Liver (tissue), 9 donors: Measurements from ENCODE around the gene KATNAL1. TPM values are rescaled to one million over a fixed set of nuclear protein-coding genes. Genes with fewer than 3 reads are reported as not detected.

Experiments
- DNase-seq: peaks from one replicate; pipeline ENCODE4 v3.0.0-alpha.2; 2017; ENCODE audit warnings: low spot score
- H3K27ac ChIP-seq, 2 donors: one replicate each; pipeline ENCODE4 v1.7.0; 2013; ENCODE audit warnings: inconsistent platforms in 2 of 2, low read length in 2 of 2, control low read depth in 1 of 2, low read depth in 1 of 2, mild to moderate bottlenecking in 1 of 2
- H3K27me3 ChIP-seq, 4 donors: one replicate each; pipeline versions ENCODE4 v1.6.1 to v1.7.0; 2013; ENCODE audit warnings: low read length in 3 of 4, inconsistent platforms in 1 of 4, mild to moderate bottlenecking in 1 of 4, moderate library complexity in 1 of 4; ENCODE audit not compliant: control insufficient read depth in 4 of 4, insufficient read depth in 4 of 4
- H3K36me3 ChIP-seq, 4 donors: one replicate each; pipeline versions ENCODE4 v1.6.1 to v1.7.0; 2013; ENCODE audit warnings: low read length in 3 of 4, mild to moderate bottlenecking in 3 of 4, low read depth in 1 of 4, moderate library complexity in 1 of 4; ENCODE audit not compliant: control insufficient read depth in 4 of 4, insufficient read depth in 3 of 4
- H3K4me1 ChIP-seq, 4 donors: one replicate each; pipeline versions ENCODE4 v1.6.1 to v1.7.0; 2013; ENCODE audit warnings: low read length in 3 of 4, mild to moderate bottlenecking in 3 of 4, moderate library complexity in 1 of 4; ENCODE audit not compliant: control insufficient read depth in 4 of 4, insufficient read depth in 4 of 4
- H3K4me3 ChIP-seq, 3 donors: one replicate each; pipeline versions ENCODE4 v1.6.1 to v1.7.0; 2013; ENCODE audit warnings: low read length in 3 of 3, control low read depth in 1 of 3, low read depth in 1 of 3, mild to moderate bottlenecking in 1 of 3
- H3K9ac ChIP-seq, 2 donors: one replicate each; pipeline ENCODE4 v1.7.0; 2013; ENCODE audit warnings: low read length in 2 of 2, mild to moderate bottlenecking in 2 of 2, moderate library complexity in 2 of 2, control low read depth in 1 of 2, low read depth in 1 of 2
- H3K9me3 ChIP-seq, 4 donors: one replicate each; pipeline versions ENCODE4 v1.6.1 to v1.7.0; 2013; ENCODE audit warnings: low read length in 3 of 4; ENCODE audit not compliant: control insufficient read depth in 4 of 4
- EGR1 ChIP-seq, 2 donors: IDR thresholded peaks; 2 replicates each; pipeline ENCODE4 v1.6.1; 2016 to 2018; ENCODE audit warnings: antibody characterized with exemption in 2 of 2, low read depth in 2 of 2
- FOXA1 ChIP-seq: IDR thresholded peaks from 2 replicates; pipeline ENCODE4 v1.6.1; 2016; ENCODE audit warnings: antibody characterized with exemption
- FOXA2 ChIP-seq: IDR thresholded peaks from 2 replicates; pipeline ENCODE4 v1.6.1; 2016; ENCODE audit warnings: antibody characterized with exemption
- GABPA ChIP-seq, 2 donors: IDR thresholded peaks in 1 of 2; conservative IDR thresholded peaks in 1 of 2; 2 replicates each; pipeline ENCODE4 v1.6.1; 2016; ENCODE audit warnings: antibody characterized with exemption in 2 of 2, mild to moderate bottlenecking in 1 of 2, moderate library complexity in 1 of 2
- HNF4A ChIP-seq, 2 donors: conservative IDR thresholded peaks; 2 replicates each; pipeline ENCODE4 v1.6.1; 2016; ENCODE audit warnings: antibody characterized with exemption in 2 of 2, mild to moderate bottlenecking in 2 of 2
- HNF4G ChIP-seq: IDR thresholded peaks from 2 replicates; pipeline ENCODE4 v1.6.1; 2016; ENCODE audit warnings: antibody characterized with exemption
- JUND ChIP-seq, 2 donors: IDR thresholded peaks; 2 replicates each; pipeline ENCODE4 v1.6.1; 2016; ENCODE audit warnings: antibody characterized with exemption in 2 of 2
- NR2F2 ChIP-seq: IDR thresholded peaks from 2 replicates; pipeline ENCODE4 v1.6.1; 2016; ENCODE audit warnings: antibody characterized with exemption
- RAD21 ChIP-seq, 2 donors: IDR thresholded peaks; 2 replicates each; pipeline ENCODE4 v1.6.1; 2016; ENCODE audit warnings: antibody characterized with exemption in 2 of 2, mild to moderate bottlenecking in 2 of 2
- RXRA ChIP-seq, 2 donors: IDR thresholded peaks; 2 replicates each; pipeline ENCODE4 v1.6.1; 2017 to 2018; ENCODE audit warnings: antibody characterized with exemption in 2 of 2, mild to moderate bottlenecking in 1 of 2
- SP1 ChIP-seq: IDR thresholded peaks from 2 replicates; pipeline ENCODE4 v1.6.1; 2018; ENCODE audit warnings: antibody characterized with exemption, mild to moderate bottlenecking
- TAF1 ChIP-seq: conservative IDR thresholded peaks from 2 replicates; pipeline ENCODE4 v1.6.1; 2016; ENCODE audit warnings: antibody characterized with exemption, mild to moderate bottlenecking
- YY1 ChIP-seq: IDR thresholded peaks from 2 replicates; pipeline ENCODE4 v1.6.1; 2016; ENCODE audit warnings: antibody characterized with exemption, mild to moderate bottlenecking
- WGBS: extraction: QIAGEN DNeasy Blood & Tissue Kit; methylation state at CpG from one replicate; pipeline ENCODE4 v1.1.7; 2013; 5-methylcytosine and 5-hydroxymethylcytosine counted together
- polyA plus RNA-seq, 2 donors: library from polyadenylated mRNA; stranded (reverse) in 1 of 2; unstranded in 1 of 2; fragments of 200-250 nt in 1 of 2; fragments of >200 nt in 1 of 2; fragmentation: Nextera tagmentation in 1 of 2; extraction: Ambion mirVana in 1 of 2; gene quantifications; one replicate each; pipeline versions ENCODE4 v1.2.1 to v1.2.3, GENCODE V29; 2013 to 2015
- total RNA-seq, 2 donors: library from RNA; depleted of rRNA; stranded (reverse); fragments of >200 nt; gene quantifications; one replicate each; pipeline ENCODE4 v1.2.3, GENCODE V29; 2014
- TF ChIP-seq, protein P1 (sequence below): fragments of 150-350 bp; IDR thresholded peaks from 2 replicates; pipeline ENCODE4 v1.5.1; 2017; ENCODE audit warnings: improper control_type of control experiment, low read depth, low read length; ENCODE audit not compliant: missing input control
- TF ChIP-seq, protein P2 (sequence below): IDR thresholded peaks from 2 replicates; pipeline ENCODE4 v1.6.1; 2016; ENCODE audit warnings: antibody characterized with exemption
- TF ChIP-seq, protein P3 (sequence below): IDR thresholded peaks from 2 replicates; pipeline ENCODE4 v1.6.1; 2016; ENCODE audit warnings: antibody characterized with exemption
- TF ChIP-seq, protein P4 (sequence below): IDR thresholded peaks from 2 replicates; pipeline ENCODE4 v1.6.1; 2016; ENCODE audit warnings: antibody characterized with exemption
- TF ChIP-seq, protein P5 (sequence below): IDR thresholded peaks from 2 replicates; pipeline ENCODE4 v1.6.1; 2016; ENCODE audit warnings: antibody characterized with exemption, mild to moderate bottlenecking
- donor health status: healthy.
- donor health status: healthy.
- donor health status: healthy.
- donor health status: healthy.
- donor health status: healthy.

Gene KATNAL1
- total and polyA plus RNA-seq, 4 donors = 2.7 to 12.8 (median 6.0) TPM

DNA sequence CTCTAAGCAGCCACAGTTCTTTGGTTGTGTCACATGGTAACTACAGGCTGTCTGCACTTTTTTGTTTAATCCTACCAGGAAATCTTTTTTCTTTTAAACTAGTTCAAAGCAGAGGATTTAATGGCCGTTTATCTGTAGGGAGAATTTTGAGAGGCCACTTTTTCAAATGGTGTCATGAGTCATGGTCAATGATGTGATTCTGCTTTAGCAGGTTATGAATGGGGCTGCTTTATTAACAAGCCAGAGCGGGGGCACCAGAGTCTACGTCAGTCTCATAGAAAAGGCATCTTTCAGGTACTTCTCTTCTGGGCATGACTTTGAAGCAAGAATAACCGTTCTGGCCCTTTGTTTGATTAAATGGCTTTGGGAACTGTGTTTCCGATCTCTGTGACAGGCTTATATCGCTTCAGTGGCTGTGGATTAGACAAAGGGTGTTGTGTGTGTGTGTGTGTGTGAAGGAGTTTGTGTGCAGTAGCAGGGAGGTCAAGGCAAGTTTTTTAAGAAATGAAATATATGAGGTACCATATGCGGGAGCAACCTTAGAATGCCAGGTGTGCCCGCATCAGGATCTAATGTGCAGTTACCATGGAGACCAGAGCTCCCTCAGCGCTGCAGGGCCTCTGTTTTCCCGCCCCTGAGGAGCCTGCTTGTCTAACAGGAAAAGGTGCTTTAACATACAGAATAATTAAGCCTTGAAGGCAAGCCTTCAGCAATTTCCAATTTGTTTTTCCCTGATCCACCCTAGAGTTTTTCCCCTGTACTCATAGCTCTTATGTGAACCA, 120.5 kb downstream of the KATNAL1 start:
- H3K4me1 ChIP-seq = no peaks in the 10 kb centered on the region
- no peak overlapping the region for H3K27ac ChIP-seq
- 68% methylated on average over 10 of the region's 10 CpGs for WGBS
- H3K4me3 ChIP-seq = no peak overlapping the region
- H3K9ac ChIP-seq = no peak overlapping the region
- no peak for DNase-seq
- no peaks in the 10 kb centered on the region for H3K27me3 ChIP-seq
- no peaks in the 10 kb centered on the region for H3K36me3 ChIP-seq
- H3K9me3 ChIP-seq = no peaks in the 10 kb centered on the region
- TF ChIP-seq HNF4G = no peak
- no peak for TF ChIP-seq RXRA (IDR thresholded peaks at IDR 0.05)
- TF ChIP-seq NR2F2 = no peak
- TF ChIP-seq, protein P1, sequence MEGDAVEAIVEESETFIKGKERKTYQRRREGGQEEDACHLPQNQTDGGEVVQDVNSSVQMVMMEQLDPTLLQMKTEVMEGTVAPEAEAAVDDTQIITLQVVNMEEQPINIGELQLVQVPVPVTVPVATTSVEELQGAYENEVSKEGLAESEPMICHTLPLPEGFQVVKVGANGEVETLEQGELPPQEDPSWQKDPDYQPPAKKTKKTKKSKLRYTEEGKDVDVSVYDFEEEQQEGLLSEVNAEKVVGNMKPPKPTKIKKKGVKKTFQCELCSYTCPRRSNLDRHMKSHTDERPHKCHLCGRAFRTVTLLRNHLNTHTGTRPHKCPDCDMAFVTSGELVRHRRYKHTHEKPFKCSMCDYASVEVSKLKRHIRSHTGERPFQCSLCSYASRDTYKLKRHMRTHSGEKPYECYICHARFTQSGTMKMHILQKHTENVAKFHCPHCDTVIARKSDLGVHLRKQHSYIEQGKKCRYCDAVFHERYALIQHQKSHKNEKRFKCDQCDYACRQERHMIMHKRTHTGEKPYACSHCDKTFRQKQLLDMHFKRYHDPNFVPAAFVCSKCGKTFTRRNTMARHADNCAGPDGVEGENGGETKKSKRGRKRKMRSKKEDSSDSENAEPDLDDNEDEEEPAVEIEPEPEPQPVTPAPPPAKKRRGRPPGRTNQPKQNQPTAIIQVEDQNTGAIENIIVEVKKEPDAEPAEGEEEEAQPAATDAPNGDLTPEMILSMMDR = no peak
- TF ChIP-seq, protein P2, sequence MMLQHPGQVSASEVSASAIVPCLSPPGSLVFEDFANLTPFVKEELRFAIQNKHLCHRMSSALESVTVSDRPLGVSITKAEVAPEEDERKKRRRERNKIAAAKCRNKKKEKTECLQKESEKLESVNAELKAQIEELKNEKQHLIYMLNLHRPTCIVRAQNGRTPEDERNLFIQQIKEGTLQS = no peak
- no peak for TF ChIP-seq HNF4A (conservative IDR thresholded peaks at IDR 0.05)
- TF ChIP-seq EGR1 (IDR thresholded peaks at IDR 0.05; ENCODE audit: low read depth in 2 of 2) = no peak
- no peak for TF ChIP-seq GABPA (IDR thresholded peaks at IDR 0.05 in 1 of 2, conservative IDR thresholded peaks at IDR 0.05 in 1 of 2)
- TF ChIP-seq TAF1 = no peak
- TF ChIP-seq RAD21 (IDR thresholded peaks at IDR 0.05) = no peak
- TF ChIP-seq, protein P3, sequence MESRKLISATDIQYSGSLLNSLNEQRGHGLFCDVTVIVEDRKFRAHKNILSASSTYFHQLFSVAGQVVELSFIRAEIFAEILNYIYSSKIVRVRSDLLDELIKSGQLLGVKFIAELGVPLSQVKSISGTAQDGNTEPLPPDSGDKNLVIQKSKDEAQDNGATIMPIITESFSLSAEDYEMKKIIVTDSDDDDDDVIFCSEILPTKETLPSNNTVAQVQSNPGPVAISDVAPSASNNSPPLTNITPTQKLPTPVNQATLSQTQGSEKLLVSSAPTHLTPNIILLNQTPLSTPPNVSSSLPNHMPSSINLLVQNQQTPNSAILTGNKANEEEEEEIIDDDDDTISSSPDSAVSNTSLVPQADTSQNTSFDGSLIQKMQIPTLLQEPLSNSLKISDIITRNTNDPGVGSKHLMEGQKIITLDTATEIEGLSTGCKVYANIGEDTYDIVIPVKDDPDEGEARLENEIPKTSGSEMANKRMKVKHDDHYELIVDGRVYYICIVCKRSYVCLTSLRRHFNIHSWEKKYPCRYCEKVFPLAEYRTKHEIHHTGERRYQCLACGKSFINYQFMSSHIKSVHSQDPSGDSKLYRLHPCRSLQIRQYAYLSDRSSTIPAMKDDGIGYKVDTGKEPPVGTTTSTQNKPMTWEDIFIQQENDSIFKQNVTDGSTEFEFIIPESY = no peak
- TF ChIP-seq JUND (IDR thresholded peaks at IDR 0.05) = no peak
- TF ChIP-seq YY1 = no peak
- no peak for TF ChIP-seq SP1
- TF ChIP-seq, protein P4, sequence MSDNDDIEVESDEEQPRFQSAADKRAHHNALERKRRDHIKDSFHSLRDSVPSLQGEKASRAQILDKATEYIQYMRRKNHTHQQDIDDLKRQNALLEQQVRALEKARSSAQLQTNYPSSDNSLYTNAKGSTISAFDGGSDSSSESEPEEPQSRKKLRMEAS = no peak
- TF ChIP-seq FOXA2 = no peak
- TF ChIP-seq FOXA1 = no peak
- TF ChIP-seq, protein P5, sequence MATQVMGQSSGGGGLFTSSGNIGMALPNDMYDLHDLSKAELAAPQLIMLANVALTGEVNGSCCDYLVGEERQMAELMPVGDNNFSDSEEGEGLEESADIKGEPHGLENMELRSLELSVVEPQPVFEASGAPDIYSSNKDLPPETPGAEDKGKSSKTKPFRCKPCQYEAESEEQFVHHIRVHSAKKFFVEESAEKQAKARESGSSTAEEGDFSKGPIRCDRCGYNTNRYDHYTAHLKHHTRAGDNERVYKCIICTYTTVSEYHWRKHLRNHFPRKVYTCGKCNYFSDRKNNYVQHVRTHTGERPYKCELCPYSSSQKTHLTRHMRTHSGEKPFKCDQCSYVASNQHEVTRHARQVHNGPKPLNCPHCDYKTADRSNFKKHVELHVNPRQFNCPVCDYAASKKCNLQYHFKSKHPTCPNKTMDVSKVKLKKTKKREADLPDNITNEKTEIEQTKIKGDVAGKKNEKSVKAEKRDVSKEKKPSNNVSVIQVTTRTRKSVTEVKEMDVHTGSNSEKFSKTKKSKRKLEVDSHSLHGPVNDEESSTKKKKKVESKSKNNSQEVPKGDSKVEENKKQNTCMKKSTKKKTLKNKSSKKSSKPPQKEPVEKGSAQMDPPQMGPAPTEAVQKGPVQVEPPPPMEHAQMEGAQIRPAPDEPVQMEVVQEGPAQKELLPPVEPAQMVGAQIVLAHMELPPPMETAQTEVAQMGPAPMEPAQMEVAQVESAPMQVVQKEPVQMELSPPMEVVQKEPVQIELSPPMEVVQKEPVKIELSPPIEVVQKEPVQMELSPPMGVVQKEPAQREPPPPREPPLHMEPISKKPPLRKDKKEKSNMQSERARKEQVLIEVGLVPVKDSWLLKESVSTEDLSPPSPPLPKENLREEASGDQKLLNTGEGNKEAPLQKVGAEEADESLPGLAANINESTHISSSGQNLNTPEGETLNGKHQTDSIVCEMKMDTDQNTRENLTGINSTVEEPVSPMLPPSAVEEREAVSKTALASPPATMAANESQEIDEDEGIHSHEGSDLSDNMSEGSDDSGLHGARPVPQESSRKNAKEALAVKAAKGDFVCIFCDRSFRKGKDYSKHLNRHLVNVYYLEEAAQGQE = no peak
